Caco-2 (cell line): ENCODE results near the gene TMEM69. TPM values are rescaled to one million over a fixed set of nuclear protein-coding genes. Genes with fewer than 3 reads are reported as not detected.

Source experiments
- Bru-seq: library from RNA; stranded (reverse); fragments of 400-500 nt; gene quantifications from one replicate; lab custom pipeline; 2021; lab: Mats Ljungman, UMichigan
- BruChase-seq, 2 experiments: library from RNA; stranded (reverse); fragments of 400-500 nt; gene quantifications; one replicate each; lab custom pipeline; 2021; lab: Mats Ljungman, UMichigan
- BruUV-seq: library from RNA; stranded (reverse); fragments of 400-500 nt; replicated peaks from 2 replicates; lab custom pipeline; 2021; lab: Mats Ljungman, UMichigan
- CTCF ChIA-PET: fragments of 300-600 bp; sonication (Branson Sonifier 250); formaldehyde crosslinking; loops from one replicate; lab custom pipeline; 2022; ENCODE audit warnings: antibody characterized with exemption; lab: Charles Lee
- POLR2A ChIA-PET: fragments of 300-600 bp; sonication (Branson Sonifier 250); formaldehyde crosslinking; loops from one replicate; lab custom pipeline; 2022; ENCODE audit warnings: antibody characterized with exemption; lab: Charles Lee
- DNase-seq, 2 experiments: peaks; one replicate each; pipeline versions ENCODE4 v3.0.0 to v3.0.0-alpha.2; 2020 to 2022
- H3K27me3 ChIP-seq: replicated peaks from 2 replicates; pipeline ENCODE4 v1.6.0; 2011; ENCODE audit warnings: low read length; ENCODE audit not compliant: control insufficient read depth, insufficient read depth
- H3K36me3 ChIP-seq: 2 replicates; pipeline ENCODE4 v1.5.1; 2011; ENCODE audit warnings: low read length; ENCODE audit not compliant: control insufficient read depth, insufficient read depth
- H3K4me1 ChIP-seq: fragments of 250-450 bp; sonication (Bioruptor Pico); 2 replicates; pipeline ENCODE4 v1.5.1; 2020; ENCODE audit warnings: mild to moderate bottlenecking
- H3K4me3 ChIP-seq: 2 replicates; pipeline ENCODE4 v1.5.1; 2011; ENCODE audit warnings: low read depth, mild to moderate bottlenecking, control low read depth, low read length
- H3K9me3 ChIP-seq: fragments of 250-450 bp; sonication (Bioruptor Pico); 2 replicates; pipeline ENCODE4 v1.5.1; 2020; ENCODE audit warnings: mild to moderate bottlenecking, moderate library complexity
- H3K27ac Mint-ChIP-seq: one replicate; pipeline ENCODE4 v1.8.0; 2022; ENCODE audit warnings: mixed read lengths; ENCODE audit not compliant: unreplicated experiment
- H3K27me3 Mint-ChIP-seq: one replicate; pipeline ENCODE4 v1.8.0; 2022; ENCODE audit warnings: mixed read lengths; ENCODE audit not compliant: insufficient read depth, unreplicated experiment
- H3K36me3 Mint-ChIP-seq: one replicate; pipeline ENCODE4 v1.8.0; 2022; ENCODE audit warnings: mild to moderate bottlenecking, mixed read lengths; ENCODE audit not compliant: insufficient read depth, unreplicated experiment
- H3K4me1 Mint-ChIP-seq: one replicate; pipeline ENCODE4 v1.8.0; 2022; ENCODE audit warnings: low read depth, mixed read lengths; ENCODE audit not compliant: unreplicated experiment
- H3K4me3 Mint-ChIP-seq: one replicate; pipeline ENCODE4 v1.8.0; 2022; ENCODE audit warnings: mild to moderate bottlenecking, moderate library complexity, mixed read lengths; ENCODE audit not compliant: unreplicated experiment
- H3K9me3 Mint-ChIP-seq: one replicate; pipeline ENCODE4 v1.8.0; 2022; ENCODE audit warnings: mixed read lengths; ENCODE audit not compliant: unreplicated experiment
- intact Hi-C: fragments of 100-400 bp; cut with micrococcal nuclease; formaldehyde crosslinking; loops from one replicate; pipeline ENCODE4 v1.10.0; 2022; ENCODE audit not compliant: unreplicated experiment
- long read RNA-seq: library from polyadenylated mRNA; stranded (forward); transcript quantifications from one replicate; pipeline ENCODE4 v2.0.0, GENCODE V29; 2022
- total RNA-seq: library from RNA; stranded (reverse); gene quantifications from 2 replicates; pipeline ENCODE4 v1.2.3, GENCODE V29; 2022
- TF ChIP-seq, protein P1 (sequence below), 2 experiments: fragments of 200-600 bp in 1 of 2; IDR thresholded peaks; 1 replicate in 1 of 2; 2 replicates in 1 of 2; pipeline versions ENCODE4 v1.5.1 to v1.8.0; 2011 to 2022; ENCODE audit warnings: antibody characterized with exemption in 1 of 2, control low read depth in 1 of 2, inconsistent platforms in 1 of 2, low read depth in 1 of 2, low read length in 1 of 2, mild to moderate bottlenecking in 1 of 2, moderate library complexity in 1 of 2; ENCODE audit not compliant: insufficient read depth in 1 of 2, severe bottlenecking in 1 of 2, unreplicated experiment in 1 of 2

Gene TMEM69, protein sequence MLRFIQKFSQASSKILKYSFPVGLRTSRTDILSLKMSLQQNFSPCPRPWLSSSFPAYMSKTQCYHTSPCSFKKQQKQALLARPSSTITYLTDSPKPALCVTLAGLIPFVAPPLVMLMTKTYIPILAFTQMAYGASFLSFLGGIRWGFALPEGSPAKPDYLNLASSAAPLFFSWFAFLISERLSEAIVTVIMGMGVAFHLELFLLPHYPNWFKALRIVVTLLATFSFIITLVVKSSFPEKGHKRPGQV
- total RNA-seq (21.5 and 29.3 TPM in 2 replicates), Bru-seq, nascent RNA (percentile 77 among the genes with signal in this experiment), BruChase-seq, experiment 1, labeled RNA remaining after a 2-hour chase (percentile 81 among the genes with signal in this experiment), BruChase-seq, experiment 2, labeled RNA remaining after a 6-hour chase (percentile 87 among the genes with signal in this experiment)
- long read RNA-seq, transcript TMEM69-201 (3 exons, 2,439 nt) = major isoform, 21 of 35 reads
- long read RNA-seq, partial matches to known transcripts = 4 of 35 reads
- long read RNA-seq, other reads (novel, unspliced or antisense) = 7 of 35 reads

DNA sequence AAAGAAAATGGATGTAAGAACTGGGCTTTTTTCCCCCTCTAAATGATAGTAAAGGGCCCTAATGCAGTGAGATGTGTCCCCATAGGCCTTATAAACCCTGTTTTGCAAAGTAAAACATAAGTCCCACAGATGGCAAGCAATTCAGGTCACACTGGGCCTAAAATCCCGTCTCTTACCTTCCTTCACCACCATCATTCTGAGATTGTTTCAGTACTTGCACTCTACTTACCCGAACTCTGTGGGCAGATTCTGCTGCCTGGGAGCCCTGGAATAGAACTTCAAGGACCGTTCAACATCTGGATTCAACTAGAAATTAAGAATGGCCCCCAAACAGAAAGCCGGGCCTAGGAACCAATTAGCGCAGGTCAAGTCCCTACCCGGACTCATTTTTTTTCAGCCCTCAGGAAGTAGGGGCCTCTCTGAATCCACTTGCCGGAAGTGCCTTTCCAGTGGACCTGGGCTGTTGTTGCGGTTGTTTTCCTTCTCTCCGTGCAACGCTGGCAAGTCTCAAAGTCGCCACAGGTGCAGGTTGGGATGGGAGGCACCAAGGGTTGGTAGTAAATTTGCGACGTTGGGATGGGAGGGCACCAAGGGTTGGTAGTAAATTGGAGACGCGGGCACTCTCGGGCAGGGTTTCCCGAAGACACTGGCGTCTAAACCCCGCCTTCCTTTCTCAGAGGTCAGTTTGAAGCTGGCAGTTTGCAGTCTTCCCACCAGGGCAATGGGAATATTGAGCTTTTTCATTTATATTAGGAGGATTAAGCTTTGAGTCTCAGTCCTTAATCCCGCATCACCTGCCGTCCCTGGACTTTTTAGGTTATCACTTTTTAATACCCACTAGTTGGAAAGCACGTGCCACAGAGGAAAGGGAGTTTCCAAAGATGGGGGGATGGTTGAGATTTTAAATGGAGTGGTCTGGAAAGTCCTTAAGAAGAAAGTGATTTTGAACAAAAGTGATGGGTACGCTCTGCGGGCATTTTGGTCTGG, at the start of gene TMEM69:
TMEM69 (plus strand) TSS at position 428 of the 987 bp plus-strand sequence. CDS start 2,888 bp downstream, outside the sequence.
- H3K4me1 ChIP-seq = no peaks in the 10 kb centered on the region
- TF ChIP-seq, protein P1, sequence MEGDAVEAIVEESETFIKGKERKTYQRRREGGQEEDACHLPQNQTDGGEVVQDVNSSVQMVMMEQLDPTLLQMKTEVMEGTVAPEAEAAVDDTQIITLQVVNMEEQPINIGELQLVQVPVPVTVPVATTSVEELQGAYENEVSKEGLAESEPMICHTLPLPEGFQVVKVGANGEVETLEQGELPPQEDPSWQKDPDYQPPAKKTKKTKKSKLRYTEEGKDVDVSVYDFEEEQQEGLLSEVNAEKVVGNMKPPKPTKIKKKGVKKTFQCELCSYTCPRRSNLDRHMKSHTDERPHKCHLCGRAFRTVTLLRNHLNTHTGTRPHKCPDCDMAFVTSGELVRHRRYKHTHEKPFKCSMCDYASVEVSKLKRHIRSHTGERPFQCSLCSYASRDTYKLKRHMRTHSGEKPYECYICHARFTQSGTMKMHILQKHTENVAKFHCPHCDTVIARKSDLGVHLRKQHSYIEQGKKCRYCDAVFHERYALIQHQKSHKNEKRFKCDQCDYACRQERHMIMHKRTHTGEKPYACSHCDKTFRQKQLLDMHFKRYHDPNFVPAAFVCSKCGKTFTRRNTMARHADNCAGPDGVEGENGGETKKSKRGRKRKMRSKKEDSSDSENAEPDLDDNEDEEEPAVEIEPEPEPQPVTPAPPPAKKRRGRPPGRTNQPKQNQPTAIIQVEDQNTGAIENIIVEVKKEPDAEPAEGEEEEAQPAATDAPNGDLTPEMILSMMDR (IDR thresholded peaks at IDR 0.05; ENCODE audit: insufficient read depth in 1 of 2, low read depth in 1 of 2, low read length in 1 of 2, severe bottlenecking in 1 of 2, unreplicated experiment in 1 of 2) = no peak
- ChIA-PET CTCF (interaction anchor here (1.2 kb wide), 1 partner anchor 32 kb away, joined by 4 read pairs; no protein-coding TSS in a partner anchor), POLR2A (interaction anchor here (0.6 to 1.1 kb wide), 3 partner anchors 48 to 103 kb away, joined by 3 to 5 read pairs (median 4); partner anchors contain the start of gene IPP)
- intact Hi-C loops = loop anchor here (1.0 to 10.0 kb wide), 4 partner anchors 62 to 193 kb away; partner anchors contain the start of genes IPP, NASP and TESK2
- peak within 1 kb of the TSS; percentile 67 for H3K4me3 ChIP-seq
- H3K36me3 ChIP-seq = no peaks in the 10 kb centered on the region
- Mint-ChIP-seq H3K9me3 (no peaks in the 10 kb centered on the region), H3K27me3 (no peaks in the 10 kb centered on the region), H3K36me3 (peaks cover 34% of the 10 kb centered on the region), H3K4me3 (peak within 1 kb of the TSS; percentile 84), H3K4me1 (no peaks in the 10 kb centered on the region), H3K27ac (peak within 1 kb of the TSS; percentile 86)
- DNase-seq = peak; percentile 82 to 83
- no peaks in the 10 kb centered on the region for H3K27me3 ChIP-seq
- H3K9me3 ChIP-seq = no peaks in the 10 kb centered on the region
- BruUV-seq = no TSS peak

DNA sequence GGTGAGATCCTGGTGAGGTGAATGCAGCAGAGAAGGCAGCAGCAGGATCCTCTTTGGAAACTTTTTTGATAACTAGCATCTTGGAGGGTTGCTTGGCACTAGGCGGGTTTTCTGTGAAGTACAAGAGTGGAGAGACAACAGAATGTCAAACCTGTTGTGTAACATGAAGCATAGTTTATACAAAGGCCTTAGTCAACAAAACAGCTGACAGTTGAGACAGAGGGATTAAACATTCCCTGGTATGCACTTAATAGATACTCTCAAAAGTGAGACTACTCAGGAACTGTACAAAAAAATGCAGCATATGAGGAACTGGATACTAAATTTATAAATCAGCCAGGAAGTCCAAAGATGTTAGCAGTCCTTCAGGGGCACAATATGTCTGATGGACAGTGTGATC, 47.7 kb upstream of the TMEM69 start:
- no peak overlapping the region for H3K4me3 ChIP-seq
- no peaks in the 10 kb centered on the region for H3K9me3 ChIP-seq
- no peaks in the 10 kb centered on the region for H3K4me1 ChIP-seq
- Mint-ChIP-seq H3K4me1 (peaks cover 7% of the 10 kb centered on the region), H3K4me3 (no peak overlapping the region), H3K27me3 (no peaks in the 10 kb centered on the region), H3K36me3 (peaks cover 28% of the 10 kb centered on the region), H3K27ac (no peak overlapping the region), H3K9me3 (no peaks in the 10 kb centered on the region)
- POLR2A ChIA-PET = interaction anchor here (0.6 kb wide), 1 partner anchor 48 kb away, joined by 4 read pairs; no protein-coding TSS in a partner anchor
- H3K36me3 ChIP-seq = no peaks in the 10 kb centered on the region
- no peak for DNase-seq
- TF ChIP-seq, protein P1 (IDR thresholded peaks at IDR 0.05; ENCODE audit: insufficient read depth in 1 of 2, low read depth in 1 of 2, low read length in 1 of 2, severe bottlenecking in 1 of 2, unreplicated experiment in 1 of 2) = no peak
- intact Hi-C loops = loop anchor here (5.0 kb wide), 1 partner anchor 242 kb away; no protein-coding TSS in a partner anchor
- H3K27me3 ChIP-seq = no peaks in the 10 kb centered on the region
- no TSS peak for BruUV-seq
- CTCF ChIA-PET = no interaction called here
